Motor neuron (in vitro differentiated cells): Measurements from ENCODE around the gene MIPEP. TPM values are rescaled to one million over a fixed set of nuclear protein-coding genes. Genes with fewer than 3 reads are reported as not detected.
"Not testable (repeated sequence)": the region's sequence is repeated elsewhere in the genome, so short reads cannot be mapped to it uniquely, and the experiment has no call there.

ENCODE experiments used
- ATAC-seq, 8 experiments: fragments of 200-7000 bp; cut with Tn5 transposase; replicated peaks in 6 of 8; 2 replicates each; pipeline ENCODE4 v1.8.0; 2021; ENCODE audit warnings: mild to moderate bottlenecking in 8 of 8, moderate library complexity in 8 of 8
- H3K27ac ChIP-seq, 2 donors: fragments of 250-450 bp; sonication (Bioruptor Pico); 2 replicates each; pipeline ENCODE4 v1.9.0; 2021; ENCODE audit warnings: antibody characterized with exemption in 2 of 2, mild to moderate bottlenecking in 2 of 2, moderate library complexity in 1 of 2
- H3K4me1 ChIP-seq, 2 donors: fragments of 250-450 bp; sonication (Bioruptor Pico); replicated peaks in 1 of 2; 2 replicates each; pipeline ENCODE4 v1.6.1; 2021; ENCODE audit warnings: antibody characterized with exemption in 2 of 2, mild to moderate bottlenecking in 2 of 2, moderate library complexity in 1 of 2
- H3K4me3 ChIP-seq, 5 donors: fragments of 250-450 bp; sonication (Bioruptor Pico); 2 replicates each; pipeline ENCODE4 v1.9.0; 2021; ENCODE audit warnings: antibody characterized with exemption in 5 of 5, mild to moderate bottlenecking in 5 of 5, moderate library complexity in 4 of 5
- WGBS, 10 experiments: fragments of 450-650 bp; shearing (Covaris generic); methylation state at CpG; one replicate each; pipeline ENCODE4 v1.0.0; 2022; 5-methylcytosine and 5-hydroxymethylcytosine counted together
- in situ Hi-C, 9 experiments: fragments of 400-800 bp; cut with MboI; loops; one replicate each; pipeline ENCODE4 v1.15.0; 2021; ENCODE audit warnings: low sequenced_read_pairs in 9 of 9, low pct_unique_long_range_greater_than_20kb in 2 of 9; ENCODE audit not compliant: unreplicated experiment in 9 of 9
- total RNA-seq, 8 experiments: library from RNA; unstranded; fragments of 300-600 nt; gene quantifications; 2 replicates each; pipeline versions ENCODE4 v1.2.3 to v1.2.4, GENCODE V29; 2022

Gene MIPEP
- total RNA-seq, 8 experiments from 2014 or later = 5.9 to 26.5 (median 14.8) TPM

GRCh38 chr13:23880493-23881401 is 8.5 kb downstream of the MIPEP start:
- not testable (repeated sequence) for H3K27ac ChIP-seq, H3K4me3 ChIP-seq, ATAC-seq, H3K4me1 ChIP-seq
- WGBS, 10 experiments = no CpG with 5 or more reads among the region's 18 CpGs
- in situ Hi-C loops = loop anchor here in 3 of 9 experiments (25.0 kb wide), 1 partner anchor 418 kb away; no protein-coding TSS in a partner anchor

GRCh38 chr13:23877286-23877685 is 11.9 kb downstream of the MIPEP start:
- in situ Hi-C loops = loop anchor here in 4 of 9 experiments (10.0 to 25.0 kb wide), 2 partner anchors 402 to 415 kb away; no protein-coding TSS in a partner anchor
- H3K4me3 ChIP-seq = no peak overlapping the region
- H3K4me1 ChIP-seq = no peaks in the 10 kb centered on the region
- H3K27ac ChIP-seq = no peak overlapping the region
- WGBS, 10 experiments = 86 to 100% (median 98%) methylated on average over 1 to 4 of the region's 4 CpGs
- no peak for ATAC-seq

GRCh38 chr13:23876265-23876664 is 12.9 kb downstream of the MIPEP start:
- in situ Hi-C loops = loop anchor here in 4 of 9 experiments (10.0 to 25.0 kb wide), 2 partner anchors 401 to 414 kb away; no protein-coding TSS in a partner anchor
- WGBS, 10 experiments = 50 to 93% (median 80%) methylated on average over 1 to 2 of the region's 2 CpGs; no CpG with 5 or more reads in 3 of the 10 experiments
- H3K27ac ChIP-seq = no peak overlapping the region
- ATAC-seq = peak in 3 of 8 experiments; percentile 55 to 66 (median 61)
- no peak overlapping the region for H3K4me3 ChIP-seq
- H3K4me1 ChIP-seq = no peaks in the 10 kb centered on the region

GRCh38 chr13:23871616-23872220 is 17.5 kb downstream of the MIPEP start:
- in situ Hi-C loops = loop anchor here in 5 of 9 experiments (10.0 to 25.0 kb wide), 3 partner anchors 284 to 409 kb away; no protein-coding TSS in a partner anchor
- WGBS, 10 experiments = 58 to 100% (median 87%) methylated on average over 1 to 2 of the region's 2 CpGs; no CpG with 5 or more reads in 4 of the 10 experiments
- Histone ChIP-seq H3K4me3 (no peak overlapping the region), H3K4me1 (no peaks in the 10 kb centered on the region), H3K27ac (no peak overlapping the region)
- no peak for ATAC-seq

GRCh38 chr13:23870356-23871140 is 18.7 kb downstream of the MIPEP start:
- Histone ChIP-seq H3K4me1 (no peaks in the 10 kb centered on the region), H3K27ac (no peak overlapping the region), H3K4me3 (no peak overlapping the region)
- in situ Hi-C loops = loop anchor here in 5 of 9 experiments (10.0 to 25.0 kb wide), 3 partner anchors 283 to 408 kb away; no protein-coding TSS in a partner anchor
- WGBS, 10 experiments = 30 to 100% (median 93%) methylated on average over 2 to 8 of the region's 12 CpGs; no CpG with 5 or more reads in 2 of the 10 experiments
- ATAC-seq = peak in 3 of 8 experiments; percentile 28 to 79 (median 52)

- WGBS, 10 experiments = 57 to 100% (median 75%) methylated on average over 1 to 5 of the region's 5 CpGs; no CpG with 5 or more reads in 2 of the 10 experiments
- ATAC-seq = no peak
- Histone ChIP-seq H3K4me3 (no peak overlapping the region), H3K27ac (no peak overlapping the region), H3K4me1 (no peaks in the 10 kb centered on the region)
- in situ Hi-C loops = loop anchor here in 4 of 9 experiments (25.0 kb wide), 2 partner anchors 281 to 406 kb away; no protein-coding TSS in a partner anchor
These were observed 20.7 kb downstream of the MIPEP start for GRCh38 chr13:23868521-23868920.

GRCh38 chr13:23867027-23867491 is 22.1 kb downstream of the MIPEP start:
- 64 to 100% (median 84%) methylated on average over 1 to 7 of the region's 8 CpGs; no CpG with 5 or more reads in 4 of the 10 experiments for WGBS, 10 experiments
- Histone ChIP-seq H3K27ac (no peak overlapping the region), H3K4me1 (no peaks in the 10 kb centered on the region), H3K4me3 (no peak overlapping the region)
- in situ Hi-C loops = loop anchor here in 4 of 9 experiments (25.0 kb wide), 2 partner anchors 280 to 405 kb away; no protein-coding TSS in a partner anchor
- peak in 6 of 8 experiments; percentile 23 to 91 (median 68) for ATAC-seq

- Histone ChIP-seq H3K4me1 (no peaks in the 10 kb centered on the region), H3K4me3 (no peak overlapping the region), H3K27ac (no peak overlapping the region)
- in situ Hi-C loops = loop anchor here in 4 of 9 experiments (25.0 kb wide), 2 partner anchors 279 to 404 kb away; no protein-coding TSS in a partner anchor
- 80 to 100% (median 98%) methylated on average over 1 to 5 of the region's 9 CpGs; no CpG with 5 or more reads in 2 of the 10 experiments for WGBS, 10 experiments
- peak in 4 of 8 experiments; percentile 32 to 71 (median 51) for ATAC-seq
These were observed 22.7 kb downstream of the MIPEP start for GRCh38 chr13:23866420-23867026.

- H3K4me3 ChIP-seq = no peak overlapping the region
- ATAC-seq = peak in 1 of 8 experiments; percentile 21
- H3K4me1 ChIP-seq = no peaks in the 10 kb centered on the region
- H3K27ac ChIP-seq = no peak overlapping the region
- in situ Hi-C loops = loop anchor here in 4 of 9 experiments (25.0 kb wide), 2 partner anchors 279 to 404 kb away; no protein-coding TSS in a partner anchor
- WGBS, 10 experiments = 77 to 100% (median 90%) methylated on average over 1 to 7 of the region's 7 CpGs; no CpG with 5 or more reads in 4 of the 10 experiments
These were observed 23.3 kb downstream of the MIPEP start for GRCh38 chr13:23865906-23866305.

- no peak for ATAC-seq
- no peak overlapping the region for H3K27ac ChIP-seq
- peaks cover 0 to 3% of the 10 kb centered on the region in 2 donors for H3K4me1 ChIP-seq
- in situ Hi-C loops = loop anchor here in 4 of 9 experiments (25.0 kb wide), 2 partner anchors 278 to 403 kb away; no protein-coding TSS in a partner anchor
- no peak overlapping the region for H3K4me3 ChIP-seq
- WGBS, 10 experiments = 25 to 92% (median 78%) methylated on average over 1 of the region's 1 CpG; no CpG with 5 or more reads in 1 of the 10 experiments
These were observed 24.2 kb downstream of the MIPEP start for GRCh38 chr13:23865026-23865425.

- ATAC-seq = no peak
- H3K4me1 ChIP-seq = peaks cover 0 to 3% of the 10 kb centered on the region in 2 donors
- in situ Hi-C loops = loop anchor here in 4 of 9 experiments (25.0 kb wide), 2 partner anchors 274 to 399 kb away; no protein-coding TSS in a partner anchor
- H3K27ac ChIP-seq = no peak overlapping the region
- WGBS, 10 experiments = 67 to 100% (median 90%) methylated on average over 1 to 2 of the region's 2 CpGs; no CpG with 5 or more reads in 1 of the 10 experiments
- H3K4me3 ChIP-seq = no peak overlapping the region
These were observed 27.9 kb downstream of the MIPEP start for GRCh38 chr13:23861310-23861709.
